Measurements from ENCODE around the gene VPS37B. TPM values are rescaled to one million over a fixed set of nuclear protein-coding genes. Genes with fewer than 3 reads are reported as not detected.

VPS37B gene
- total RNA-seq, 1 experiment from 2014 or later = 12.3 TPM

DNA sequence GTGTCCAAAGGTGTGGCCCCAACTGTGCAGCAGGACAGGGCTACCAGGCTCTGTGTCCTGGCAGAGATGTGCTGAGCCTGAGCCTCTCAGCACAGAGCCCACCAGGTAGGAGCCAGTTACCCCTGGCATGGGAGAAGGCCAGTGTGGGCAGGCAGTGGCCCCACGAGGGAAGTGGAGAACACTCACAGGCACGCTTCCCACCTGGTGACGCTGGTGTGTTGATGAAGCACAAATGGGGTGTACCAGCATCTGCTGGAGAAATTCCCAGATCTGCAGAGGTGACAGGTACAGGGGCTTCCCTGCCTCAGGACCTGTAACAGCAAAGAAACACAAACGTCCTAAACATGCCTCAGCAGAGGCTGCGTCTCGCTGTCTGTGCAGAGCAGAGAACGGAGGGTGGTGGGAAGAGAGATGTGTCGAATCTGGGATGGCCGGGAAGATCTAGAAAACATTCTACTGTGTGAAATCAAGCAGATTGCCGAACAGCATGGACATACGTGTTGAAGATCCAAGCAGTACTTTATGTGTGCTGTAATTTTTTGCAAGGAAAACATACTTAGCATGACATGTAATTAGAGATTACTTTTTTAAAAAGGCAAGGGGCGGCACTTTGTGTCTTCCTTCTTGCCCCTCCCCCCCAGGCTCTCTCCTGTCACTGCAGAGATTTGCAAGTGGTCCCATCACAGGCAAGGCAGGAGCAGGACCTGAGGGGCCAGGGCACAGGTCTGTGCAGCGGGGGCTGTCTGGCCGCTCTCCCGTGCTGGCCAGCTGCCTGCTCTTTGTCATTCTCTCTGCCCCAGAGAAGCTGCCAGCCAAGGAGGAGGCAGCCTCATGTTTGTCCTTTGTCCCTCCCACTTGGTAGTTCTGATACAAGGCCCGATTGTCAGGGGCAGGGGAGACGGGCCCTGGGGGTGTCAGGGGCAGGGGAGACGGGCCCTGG, 43.3 kb downstream of the VPS37B start:
- Histone ChIP-seq H2BK20ac (ENCODE audit: low read depth, low read length, poor library complexity, severe bottlenecking) (no peak overlapping the region), H2AFZ (ENCODE audit: low read length) (no peak overlapping the region), H3K9ac (ENCODE audit: extremely low read depth, insufficient read length, low read length) (no peak overlapping the region), H4K20me1 (ENCODE audit: control insufficient read depth, insufficient read depth, insufficient read length) (no peaks in the 10 kb centered on the region), H2BK120ac (ENCODE audit: low read depth, low read length, poor library complexity, severe bottlenecking) (no peak overlapping the region), H4K5ac (ENCODE audit: insufficient read length, low read depth, low read length) (no peak overlapping the region), H3K9me3 (ENCODE audit: control insufficient read depth, low read depth, low read length) (no peaks in the 10 kb centered on the region), H3K79me2 (ENCODE audit: insufficient read depth, low read length) (no peaks in the 10 kb centered on the region), H3K23me2 (ENCODE audit: insufficient read length, low read depth, low read length, poor library complexity, severe bottlenecking) (no peaks in the 10 kb centered on the region), H3K4me2 (ENCODE audit: insufficient read depth, insufficient read length, low read length) (no peak overlapping the region), H3T11ph (ENCODE audit: low read length) (no peak overlapping the region), H4K8ac (replicated peaks; ENCODE audit: insufficient read length, low read depth, low read length) (no peak overlapping the region), H3K27ac (ENCODE audit: insufficient read length, low read depth, low read length) (no peak overlapping the region), H3K23ac (ENCODE audit: insufficient read length, low read depth, low read length) (no peak overlapping the region), H3K56ac (ENCODE audit: insufficient read length, low read depth, low read length) (no peak overlapping the region), H4K91ac (ENCODE audit: insufficient read length, low read depth, low read length) (no peak overlapping the region), H2AK5ac (ENCODE audit: insufficient read length, low read length) (no peak overlapping the region), H3K79me1 (ENCODE audit: insufficient read depth, low read depth, low read length, poor library complexity, severe bottlenecking) (no peaks in the 10 kb centered on the region), H2BK15ac (ENCODE audit: low read depth, low read length) (no peak overlapping the region), H3K4ac (ENCODE audit: low read depth, low read length) (no peak overlapping the region), H3K27me3 (ENCODE audit: insufficient read depth, low read length) (no peaks in the 10 kb centered on the region), H3K4me1 (ENCODE audit: insufficient read depth, low read length) (no peaks in the 10 kb centered on the region), H2BK5ac (ENCODE audit: insufficient read length, low read length) (no peak overlapping the region), H3K14ac (ENCODE audit: insufficient read depth, low read length) (no peak overlapping the region; the same call in 1 of the 2 replicates), H2BK12ac (ENCODE audit: insufficient read length, low read depth, low read length) (no peak overlapping the region), H3K18ac (ENCODE audit: insufficient read length, low read depth, low read length) (no peak overlapping the region)
- DNase-seq = no peak
- Mint-ChIP-seq H3K27me3 (ENCODE audit: low read depth) (peaks cover 4% of the 10 kb centered on the region), H3K27ac (no peak overlapping the region), H3K4me1 (peaks cover 0 to 4% of the 10 kb centered on the region in 2 experiments; a peak in 2 of 4 replicates), H3K36me3 (ENCODE audit: insufficient read depth in 1 of 3, low read depth in 3 of 3) (peaks cover 0 to 5% (median 0%) of the 10 kb centered on the region in 3 experiments; a peak in 2 of 7 replicates), H3K4me3 (no peak overlapping the region), H3K9me3 (no peaks in the 10 kb centered on the region)
- TF ChIP-seq CTCF (conservative IDR thresholded peaks at IDR 0.05) = no peak
- WGBS (ENCODE audit: extremely low coverage, insufficient read length, low lambda C conversion rate) = no CpG with 5 or more reads among the region's 18 CpGs
